ENCODE data around the gene SLC34A1.

Gene SLC34A1

DNA sequence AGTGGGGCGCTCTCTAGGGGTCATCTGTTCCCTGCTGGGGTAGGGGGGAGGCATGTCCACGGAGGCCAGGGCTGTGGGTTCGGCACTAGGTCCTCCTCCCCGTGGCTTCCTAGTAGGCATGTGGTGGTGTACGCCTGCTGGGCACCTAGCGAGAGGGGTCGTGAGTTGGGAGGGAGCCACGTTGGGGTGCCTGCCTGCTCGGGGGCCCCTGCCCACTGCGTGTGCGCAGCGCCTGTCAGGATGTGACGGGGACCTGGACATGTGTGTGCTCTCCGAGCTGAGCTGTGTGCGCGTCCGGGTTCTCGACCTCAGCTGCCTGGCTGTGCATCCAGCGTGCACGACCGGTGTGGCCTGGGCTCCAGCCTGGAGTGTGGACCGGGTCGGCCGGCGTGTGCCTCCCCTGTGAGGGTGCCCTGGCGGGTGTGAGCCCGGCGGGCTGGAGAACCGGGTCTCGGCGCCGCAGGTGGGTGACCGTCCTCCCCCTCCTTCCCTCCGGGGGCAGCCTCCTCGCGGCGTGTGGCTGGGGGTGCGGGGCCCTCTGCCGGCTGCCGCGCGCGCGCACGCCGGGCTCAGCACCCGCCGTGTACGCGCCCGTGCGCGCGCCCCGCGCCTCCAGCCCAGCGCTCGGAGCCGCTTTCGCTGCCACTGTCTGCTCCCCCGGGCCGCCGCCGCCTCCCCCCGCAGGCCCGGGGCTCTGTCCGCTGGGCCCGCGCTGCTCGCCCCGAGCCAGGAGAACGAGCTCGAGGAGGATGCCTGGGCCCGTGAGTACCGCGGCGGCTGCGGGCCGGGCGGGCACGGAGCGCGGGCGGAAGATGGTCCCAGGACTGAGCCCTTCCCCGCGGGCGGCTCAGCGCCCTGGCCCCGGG lies 62.2 kb downstream of the SLC34A1 start, which contains the start of gene PRR7:
PRR7 (plus strand) TSS at position 615 of the 866 bp plus-strand sequence. CDS start 8,254 bp downstream, outside the sequence.
- peak; percentile 17 for DNase-seq (ENCODE audit: low spot score)

GRCh38 chr5:177447066-177447610 lies 62.9 kb downstream of the SLC34A1 start:
- DNase-seq (ENCODE audit: low spot score) = no peak

- DNase-seq (ENCODE audit: low spot score) = no peak
These were observed 63.5 kb downstream of the SLC34A1 start for GRCh38 chr5:177447611-177448243.

All from hematopoietic multipotent progenitor cell treated with erythropoietin and hydrocortisone succinate and interleukin-3 and kit ligand, for 15 days (in vitro differentiated cells).